CD4-positive, alpha-beta T cell (primary cell): ENCODE data around the gene ZNF423. TPM values are rescaled to one million over a fixed set of nuclear protein-coding genes. Genes with fewer than 3 reads are reported as not detected.

Experiments used
- ATAC-seq: fragments of 200-7000 bp; cut with Tn5 transposase; one replicate; pipeline ENCODE4 v1.10.0; 2022; ENCODE audit warnings: mild to moderate bottlenecking; ENCODE audit not compliant: poor library complexity
- CTCF ChIA-PET: fragments of 350-600 bp; sonication (Branson Sonifier 250); formaldehyde crosslinking; loops from one replicate; lab custom pipeline; 2021; ENCODE audit warnings: antibody characterized with exemption, inconsistent platforms; lab: Charles Lee
- POLR2A ChIA-PET: fragments of 350-600 bp; sonication (Branson Sonifier 250); formaldehyde crosslinking; loops from one replicate; lab custom pipeline; 2021; ENCODE audit warnings: antibody characterized with exemption, inconsistent platforms; lab: Charles Lee
- DNase-seq, 14 experiments: peaks; one replicate each; pipeline ENCODE4 v3.0.0-alpha.2; 2013 to 2020; ENCODE audit warnings: mixed read lengths in 2 of 14
- H3K27ac ChIP-seq, 2 donors: one replicate each; pipeline versions ENCODE4 v1.5.1 to v1.7.0; 2013; ENCODE audit warnings: low read length in 2 of 2, low read depth in 1 of 2, mild to moderate bottlenecking in 1 of 2
- H3K27me3 ChIP-seq, 2 experiments: 1 replicate in 1 of 2; 2 replicates in 1 of 2; pipeline versions ENCODE4 v1.6.1 to v1.7.0; 2013; ENCODE audit warnings: low read length in 2 of 2, control low read depth in 1 of 2, mild to moderate bottlenecking in 1 of 2, moderate library complexity in 1 of 2; ENCODE audit not compliant: insufficient read depth in 2 of 2, control insufficient read depth in 1 of 2
- H3K36me3 ChIP-seq: one replicate; pipeline ENCODE4 v1.6.1; 2013; ENCODE audit warnings: low read length, control low read depth; ENCODE audit not compliant: insufficient read depth
- H3K4me1 ChIP-seq: one replicate; pipeline ENCODE4 v1.6.1; 2013; ENCODE audit warnings: low read length, control low read depth; ENCODE audit not compliant: insufficient read depth
- H3K4me3 ChIP-seq: one replicate; pipeline ENCODE4 v1.5.1; 2013; ENCODE audit warnings: mild to moderate bottlenecking, low read length, moderate library complexity
- H3K9me3 ChIP-seq, 2 experiments: 1 replicate in 1 of 2; 2 replicates in 1 of 2; pipeline versions ENCODE4 v1.6.1 to v1.7.0; 2013; ENCODE audit warnings: low read length in 2 of 2, mild to moderate bottlenecking in 2 of 2, control low read depth in 1 of 2, moderate library complexity in 1 of 2; ENCODE audit not compliant: control insufficient read depth in 1 of 2, insufficient read depth in 1 of 2
- H3K27ac Mint-ChIP-seq: one replicate; pipeline ENCODE4 v1.8.0; 2020; ENCODE audit warnings: mixed read lengths
- H3K27me3 Mint-ChIP-seq: one replicate; pipeline ENCODE4 v1.8.0; 2021; ENCODE audit warnings: mixed read lengths
- H3K36me3 Mint-ChIP-seq: one replicate; pipeline ENCODE4 v1.8.0; 2021; ENCODE audit warnings: low read depth, mixed read lengths
- H3K4me1 Mint-ChIP-seq: one replicate; pipeline ENCODE4 v1.8.0; 2021; ENCODE audit warnings: low read depth, mixed read lengths
- H3K4me3 Mint-ChIP-seq: one replicate; pipeline ENCODE4 v1.8.0; 2020; ENCODE audit warnings: mild to moderate bottlenecking, mixed read lengths
- H3K9me3 Mint-ChIP-seq: one replicate; pipeline ENCODE4 v1.8.0; 2020; ENCODE audit warnings: mixed read lengths
- CTCF ChIP-seq: fragments of 200-600 bp; IDR thresholded peaks from one replicate; pipeline ENCODE4 v1.8.0; 2022; ENCODE audit warnings: antibody characterized with exemption, mild to moderate bottlenecking
- intact Hi-C, 2 experiments: fragments of 100-400 bp; cut with DNase I in 1 of 2; cut with micrococcal nuclease in 1 of 2; formaldehyde crosslinking; loops; one replicate each; pipeline versions ENCODE4 v1.15.1 to v1.9.0; 2023 to 2025; cut with DNase I, micrococcal nuclease
- total RNA-seq, 174 experiments: library from RNA in 2 of 174; stranded (reverse) in 2 of 174; gene quantifications; one replicate each; pipeline ENCODE4 v1.2.3 and lab custom pipeline; 2021 to 2026

Gene ZNF423
- total RNA-seq, 2 experiments from 2014 or later = not detected

DNA sequence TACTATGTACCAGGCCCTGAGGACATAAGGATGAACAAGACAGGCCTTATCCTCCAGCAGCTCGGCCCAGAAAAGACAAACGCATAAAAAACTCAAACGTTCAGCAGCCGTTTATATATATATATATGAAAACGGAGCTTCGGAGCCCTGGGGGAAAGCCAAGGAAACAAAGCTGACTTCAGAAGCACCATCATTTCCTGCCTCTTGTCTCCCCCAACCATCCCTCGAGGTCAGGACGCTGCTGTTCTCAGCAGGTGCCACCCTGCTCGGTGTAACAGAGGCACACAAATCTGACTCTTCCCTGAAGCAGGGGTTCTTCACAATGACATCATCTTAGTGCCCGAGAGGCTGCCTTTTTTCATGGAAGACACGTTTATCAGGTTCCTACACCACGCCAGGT lies 146.9 kb downstream of the ZNF423 start:
- Mint-ChIP-seq H3K4me3 (no peak overlapping the region), H3K9me3 (no peaks in the 10 kb centered on the region), H3K36me3 (no peaks in the 10 kb centered on the region), H3K27ac (no peak overlapping the region), H3K4me1 (no peaks in the 10 kb centered on the region), H3K27me3 (no peaks in the 10 kb centered on the region)
- DNase-seq (no peak), ATAC-seq (no peak)
- Histone ChIP-seq H3K27me3 (no peaks in the 10 kb centered on the region), H3K9me3 (peaks cover 5 to 12% of the 10 kb centered on the region in 2 experiments), H3K4me1 (no peaks in the 10 kb centered on the region), H3K36me3 (no peaks in the 10 kb centered on the region), H3K27ac (no peak overlapping the region), H3K4me3 (no peak overlapping the region)
- intact Hi-C loops = no loop called here
- POLR2A ChIA-PET = no interaction called here
- CTCF ChIA-PET = no interaction called here
- TF ChIP-seq CTCF = no peak

DNA sequence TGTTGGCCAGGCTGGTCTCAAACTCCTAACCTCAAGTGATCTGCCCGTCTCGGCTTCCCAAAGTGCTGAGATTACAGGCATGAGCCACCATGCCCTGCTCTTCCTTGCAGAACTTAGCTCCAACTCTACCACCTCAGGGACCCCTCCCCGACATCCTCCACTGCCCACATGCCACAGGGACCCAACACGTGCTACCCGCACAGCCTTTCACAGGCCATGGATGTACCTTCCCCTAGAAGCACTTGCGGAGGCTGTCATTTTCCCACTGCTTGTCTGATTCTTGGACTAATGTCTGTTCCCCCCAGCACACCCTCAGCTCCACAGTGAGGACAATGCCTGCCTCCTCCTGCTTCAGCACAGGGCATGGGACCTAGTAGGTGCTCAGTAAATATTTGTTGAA lies 147.4 kb downstream of the ZNF423 start:
- DNase-seq (no peak), ATAC-seq (no peak)
- Histone ChIP-seq H3K9me3 (peaks cover 5 to 12% of the 10 kb centered on the region in 2 experiments), H3K27me3 (no peaks in the 10 kb centered on the region), H3K36me3 (no peaks in the 10 kb centered on the region), H3K27ac (no peak overlapping the region), H3K4me3 (no peak overlapping the region), H3K4me1 (no peaks in the 10 kb centered on the region)
- Mint-ChIP-seq H3K4me1 (no peaks in the 10 kb centered on the region), H3K36me3 (no peaks in the 10 kb centered on the region), H3K27ac (no peak overlapping the region), H3K9me3 (no peaks in the 10 kb centered on the region), H3K27me3 (no peaks in the 10 kb centered on the region), H3K4me3 (no peak overlapping the region)
- POLR2A ChIA-PET = no interaction called here
- no peak for TF ChIP-seq CTCF
- intact Hi-C loops = no loop called here
- CTCF ChIA-PET = no interaction called here

GRCh38 chr16:49706620-49707355 lies 149.1 kb downstream of the ZNF423 start:
- CTCF ChIA-PET = no interaction called here
- Histone ChIP-seq H3K27me3 (no peaks in the 10 kb centered on the region), H3K4me3 (no peak overlapping the region), H3K9me3 (peaks cover 5 to 12% of the 10 kb centered on the region in 2 experiments), H3K4me1 (no peaks in the 10 kb centered on the region), H3K36me3 (no peaks in the 10 kb centered on the region), H3K27ac (no peak overlapping the region)
- POLR2A ChIA-PET = no interaction called here
- ATAC-seq (no peak), DNase-seq (no peak)
- H3K36me3 Mint-ChIP-seq = no peaks in the 10 kb centered on the region
- intact Hi-C loops = no loop called here
- H3K4me3 Mint-ChIP-seq = no peak overlapping the region
- TF ChIP-seq CTCF = no peak
- no peaks in the 10 kb centered on the region for H3K27me3 Mint-ChIP-seq
- no peaks in the 10 kb centered on the region for H3K9me3 Mint-ChIP-seq
- no peaks in the 10 kb centered on the region for H3K4me1 Mint-ChIP-seq
- H3K27ac Mint-ChIP-seq = no peak overlapping the region
